K562 (cell line): ENCODE measurements around the gene SLC16A6. TPM values are rescaled to one million over a fixed set of nuclear protein-coding genes. Genes with fewer than 3 reads are reported as not detected.

Experiments
- CTBP1 ChIP-seq: fragments of 450-650 bp; IDR thresholded peaks from 2 replicates; pipeline ENCODE4 v1.6.1; 2016; ENCODE audit warnings: borderline replicate concordance
- RFX1 ChIP-seq: fragments of 450-650 bp; IDR thresholded peaks from 2 replicates; pipeline ENCODE4 v1.6.1; 2016; ENCODE audit warnings: mild to moderate bottlenecking, moderate library complexity
- U2AF1 ChIP-seq: fragments of 200-400 bp; formaldehyde crosslinking; optimal IDR thresholded peaks from 2 replicates; pipeline ENCODE3; 2017; ENCODE audit warnings: mild to moderate bottlenecking, low read depth, low read length, moderate library complexity
- YBX1 ChIP-seq: fragments of 450-650 bp; IDR thresholded peaks from 2 replicates; pipeline ENCODE4 v1.7.1; 2016; ENCODE audit warnings: mild to moderate bottlenecking
- ZBTB11 ChIP-seq, 3 experiments: fragments of 200-800 bp in 1 of 3; fragments of 250-450 bp in 1 of 3; fragments of 450-650 bp in 1 of 3; sonication (Bioruptor Pico) in 1 of 3; sonication (Bioruptor generic) in 1 of 3; formaldehyde crosslinking in 1 of 3; IDR thresholded peaks; 2 replicates each; pipeline versions ENCODE4 v1.6.1 to v1.8.0; 2016 to 2022; ENCODE audit warnings: mild to moderate bottlenecking in 2 of 3, missing genetic modification characterization in 2 of 3, missing compliant biosample characterization in 1 of 3, moderate library complexity in 1 of 3
- polyA plus RNA-seq, 8 experiments: library from polyadenylated mRNA; depleted of rRNA in 4 of 8; stranded (reverse) in 5 of 8; unstranded in 3 of 8; fragments of >200 nt; fragmentation: Nextera tagmentation in 2 of 8; fragmentation: Illumina TruSeq in 1 of 8; extraction: Ambion mirVana in 2 of 8; extraction: Trizol in 1 of 8; gene quantifications; 2 replicates each; pipeline versions ENCODE4 v1.2.1 to v1.2.3, GENCODE V29; 2011 to 2014; ENCODE audit warnings: inconsistent platforms in 1 of 8, missing spikeins in 1 of 8
- total RNA-seq, 7 experiments: library from RNA; depleted of rRNA in 6 of 7; stranded (reverse); fragments of >200 nt in 6 of 7; fragmentation: Illumina TruSeq in 2 of 7; extraction: Trizol in 2 of 7; gene quantifications; 2 replicates each; pipeline versions ENCODE4 v1.2.1 to v1.2.3, GENCODE V29; 2011 to 2021; ENCODE audit warnings: low replicate concordance in 1 of 7
- TF ChIP-seq, protein P1 (sequence below): fragments of 250-450 bp; sonication (Bioruptor Pico); IDR thresholded peaks from 2 replicates; pipeline ENCODE4 v1.4.0; 2020
- TF ChIP-seq, protein P2 (sequence below): fragments of 200-800 bp; sonication (Bioruptor generic); IDR thresholded peaks from 2 replicates; pipeline ENCODE4 v1.6.1; 2016; ENCODE audit warnings: missing genetic modification characterization, missing compliant biosample characterization

Gene SLC16A6
- total and polyA plus RNA-seq, 9 of the 15 experiments (the other 6 are each of a cell fraction or from before 2014, with no cell fraction given) = 0.05 to 0.31 (median 0.15) TPM

GRCh38 chr17:68248199-68248825 lies 42.6 kb downstream of the SLC16A6 start (continued):
- TF ChIP-seq, protein P1, sequence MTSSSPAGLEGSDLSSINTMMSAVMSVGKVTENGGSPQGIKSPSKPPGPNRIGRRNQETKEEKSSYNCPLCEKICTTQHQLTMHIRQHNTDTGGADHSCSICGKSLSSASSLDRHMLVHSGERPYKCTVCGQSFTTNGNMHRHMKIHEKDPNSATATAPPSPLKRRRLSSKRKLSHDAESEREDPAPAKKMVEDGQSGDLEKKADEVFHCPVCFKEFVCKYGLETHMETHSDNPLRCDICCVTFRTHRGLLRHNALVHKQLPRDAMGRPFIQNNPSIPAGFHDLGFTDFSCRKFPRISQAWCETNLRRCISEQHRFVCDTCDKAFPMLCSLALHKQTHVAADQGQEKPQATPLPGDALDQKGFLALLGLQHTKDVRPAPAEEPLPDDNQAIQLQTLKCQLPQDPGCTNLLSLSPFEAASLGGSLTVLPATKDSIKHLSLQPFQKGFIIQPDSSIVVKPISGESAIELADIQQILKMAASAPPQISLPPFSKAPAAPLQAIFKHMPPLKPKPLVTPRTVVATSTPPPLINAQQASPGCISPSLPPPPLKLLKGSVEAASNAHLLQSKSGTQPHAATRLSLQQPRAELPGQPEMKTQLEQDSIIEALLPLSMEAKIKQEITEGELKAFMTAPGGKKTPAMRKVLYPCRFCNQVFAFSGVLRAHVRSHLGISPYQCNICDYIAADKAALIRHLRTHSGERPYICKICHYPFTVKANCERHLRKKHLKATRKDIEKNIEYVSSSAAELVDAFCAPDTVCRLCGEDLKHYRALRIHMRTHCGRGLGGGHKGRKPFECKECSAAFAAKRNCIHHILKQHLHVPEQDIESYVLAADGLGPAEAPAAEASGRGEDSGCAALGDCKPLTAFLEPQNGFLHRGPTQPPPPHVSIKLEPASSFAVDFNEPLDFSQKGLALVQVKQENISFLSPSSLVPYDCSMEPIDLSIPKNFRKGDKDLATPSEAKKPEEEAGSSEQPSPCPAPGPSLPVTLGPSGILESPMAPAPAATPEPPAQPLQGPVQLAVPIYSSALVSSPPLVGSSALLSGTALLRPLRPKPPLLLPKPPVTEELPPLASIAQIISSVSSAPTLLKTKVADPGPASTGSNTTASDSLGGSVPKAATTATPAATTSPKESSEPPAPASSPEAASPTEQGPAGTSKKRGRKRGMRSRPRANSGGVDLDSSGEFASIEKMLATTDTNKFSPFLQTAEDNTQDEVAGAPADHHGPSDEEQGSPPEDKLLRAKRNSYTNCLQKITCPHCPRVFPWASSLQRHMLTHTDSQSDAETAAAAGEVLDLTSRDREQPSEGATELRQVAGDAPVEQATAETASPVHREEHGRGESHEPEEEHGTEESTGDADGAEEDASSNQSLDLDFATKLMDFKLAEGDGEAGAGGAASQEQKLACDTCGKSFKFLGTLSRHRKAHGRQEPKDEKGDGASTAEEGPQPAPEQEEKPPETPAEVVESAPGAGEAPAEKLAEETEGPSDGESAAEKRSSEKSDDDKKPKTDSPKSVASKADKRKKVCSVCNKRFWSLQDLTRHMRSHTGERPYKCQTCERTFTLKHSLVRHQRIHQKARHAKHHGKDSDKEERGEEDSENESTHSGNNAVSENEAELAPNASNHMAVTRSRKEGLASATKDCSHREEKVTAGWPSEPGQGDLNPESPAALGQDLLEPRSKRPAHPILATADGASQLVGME (CRISPR knock-in tag) = peak; percentile 58; the same call in 1 of the 2 replicates
- TF ChIP-seq RFX1 = peak; percentile 89
- TF ChIP-seq U2AF1 = no peak
- TF ChIP-seq ZBTB11 (CRISPR knock-in tag; IDR thresholded peaks at IDR 0.05) = peak in 1 of 3 experiments; percentile 18; a peak in 1 of 6 replicates
- TF ChIP-seq, protein P2, sequence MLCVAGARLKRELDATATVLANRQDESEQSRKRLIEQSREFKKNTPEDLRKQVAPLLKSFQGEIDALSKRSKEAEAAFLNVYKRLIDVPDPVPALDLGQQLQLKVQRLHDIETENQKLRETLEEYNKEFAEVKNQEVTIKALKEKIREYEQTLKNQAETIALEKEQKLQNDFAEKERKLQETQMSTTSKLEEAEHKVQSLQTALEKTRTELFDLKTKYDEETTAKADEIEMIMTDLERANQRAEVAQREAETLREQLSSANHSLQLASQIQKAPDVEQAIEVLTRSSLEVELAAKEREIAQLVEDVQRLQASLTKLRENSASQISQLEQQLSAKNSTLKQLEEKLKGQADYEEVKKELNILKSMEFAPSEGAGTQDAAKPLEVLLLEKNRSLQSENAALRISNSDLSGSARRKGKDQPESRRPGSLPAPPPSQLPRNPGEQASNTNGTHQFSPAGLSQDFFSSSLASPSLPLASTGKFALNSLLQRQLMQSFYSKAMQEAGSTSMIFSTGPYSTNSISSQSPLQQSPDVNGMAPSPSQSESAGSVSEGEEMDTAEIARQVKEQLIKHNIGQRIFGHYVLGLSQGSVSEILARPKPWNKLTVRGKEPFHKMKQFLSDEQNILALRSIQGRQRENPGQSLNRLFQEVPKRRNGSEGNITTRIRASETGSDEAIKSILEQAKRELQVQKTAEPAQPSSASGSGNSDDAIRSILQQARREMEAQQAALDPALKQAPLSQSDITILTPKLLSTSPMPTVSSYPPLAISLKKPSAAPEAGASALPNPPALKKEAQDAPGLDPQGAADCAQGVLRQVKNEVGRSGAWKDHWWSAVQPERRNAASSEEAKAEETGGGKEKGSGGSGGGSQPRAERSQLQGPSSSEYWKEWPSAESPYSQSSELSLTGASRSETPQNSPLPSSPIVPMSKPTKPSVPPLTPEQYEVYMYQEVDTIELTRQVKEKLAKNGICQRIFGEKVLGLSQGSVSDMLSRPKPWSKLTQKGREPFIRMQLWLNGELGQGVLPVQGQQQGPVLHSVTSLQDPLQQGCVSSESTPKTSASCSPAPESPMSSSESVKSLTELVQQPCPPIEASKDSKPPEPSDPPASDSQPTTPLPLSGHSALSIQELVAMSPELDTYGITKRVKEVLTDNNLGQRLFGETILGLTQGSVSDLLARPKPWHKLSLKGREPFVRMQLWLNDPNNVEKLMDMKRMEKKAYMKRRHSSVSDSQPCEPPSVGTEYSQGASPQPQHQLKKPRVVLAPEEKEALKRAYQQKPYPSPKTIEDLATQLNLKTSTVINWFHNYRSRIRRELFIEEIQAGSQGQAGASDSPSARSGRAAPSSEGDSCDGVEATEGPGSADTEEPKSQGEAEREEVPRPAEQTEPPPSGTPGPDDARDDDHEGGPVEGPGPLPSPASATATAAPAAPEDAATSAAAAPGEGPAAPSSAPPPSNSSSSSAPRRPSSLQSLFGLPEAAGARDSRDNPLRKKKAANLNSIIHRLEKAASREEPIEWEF = no peak
- TF ChIP-seq YBX1 = no peak
- 0 out of 2 replicates have a peak, but pooled peaks have one; percentile 7 for TF ChIP-seq CTBP1
